ENCODE data around the gene MAD1L1. TPM values are rescaled to one million over a fixed set of nuclear protein-coding genes. Genes with fewer than 3 reads are reported as not detected.

Gene MAD1L1
- total and polyA plus RNA-seq, 2 of the 8 experiments (the other 6 are each of a cell fraction or from before 2014, with no cell fraction given), result 40.4 to 44.6 TPM

DNA sequence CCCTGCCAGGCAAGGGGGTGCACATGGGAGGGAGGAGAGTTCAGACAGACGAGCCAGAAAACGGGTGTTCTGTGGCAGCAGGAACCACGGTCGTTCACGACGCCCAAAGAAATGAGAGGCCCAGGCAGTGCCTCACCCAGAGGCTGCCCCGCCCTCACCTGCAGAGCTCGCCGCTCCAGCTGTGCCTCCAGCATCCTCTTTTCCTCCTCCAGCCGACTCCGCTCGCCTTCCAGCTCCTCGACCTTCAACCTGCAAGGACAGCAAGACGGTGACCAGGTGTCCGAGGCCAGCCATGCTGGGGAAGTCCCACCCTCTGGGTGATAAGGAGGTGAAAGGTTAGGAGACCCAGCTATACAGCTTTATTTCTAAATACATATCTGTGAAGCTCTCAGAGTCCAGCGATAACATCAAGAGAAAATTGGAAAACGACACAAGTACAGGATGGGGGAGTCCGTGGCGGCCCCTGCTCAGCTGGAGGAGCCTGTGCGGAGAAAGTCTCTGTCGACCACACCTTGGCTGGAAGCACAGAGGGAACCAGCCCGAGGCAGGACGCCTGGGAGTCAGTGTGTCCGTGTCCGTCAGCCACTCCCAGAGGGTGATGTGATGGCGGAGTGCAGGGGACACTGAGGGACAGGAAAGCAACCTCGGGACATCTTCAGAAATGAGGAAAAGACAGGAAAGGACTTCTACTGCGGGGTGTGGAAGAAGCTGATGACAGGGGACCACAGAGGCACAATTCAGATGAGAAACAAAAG, 275.1 kb downstream of the MAD1L1 start (continued):
- TF ChIP-seq CHD7 (IDR thresholded peaks at IDR 0.05; ENCODE audit: insufficient replicate concordance, low read length) (no peak), POLR2AphosphoS5 (IDR thresholded peaks at IDR 0.05; ENCODE audit: low read depth, low read length) (no peak), YY1 (IDR thresholded peaks at IDR 0.05; ENCODE audit: low read depth, low read length) (no peak), E2F6 (IDR thresholded peaks at IDR 0.05) (no peak), FOSL1 (IDR thresholded peaks at IDR 0.05; ENCODE audit: insufficient read depth, low read depth, low read length) (no peak), EP300 (IDR thresholded peaks at IDR 0.05; ENCODE audit: borderline replicate concordance in 1 of 2, low read depth in 2 of 2, low read length in 2 of 2) (no peak), RBBP5 (IDR thresholded peaks at IDR 0.05; ENCODE audit: borderline replicate concordance, low read depth, low read length) (no peak), CTBP2 (IDR thresholded peaks at IDR 0.05; ENCODE audit: borderline replicate concordance, insufficient read depth, insufficient read length, low read length) (no peak), TAF1 (IDR thresholded peaks at IDR 0.05; ENCODE audit: low read depth, low read length) (no peak)
